ENCODE measurements around the gene CSHL1.
"Not testable (repeated sequence)": the region's sequence is repeated elsewhere in the genome, so short reads cannot be mapped to it uniquely, and the experiment has no call there.

CSHL1 gene

DNA sequence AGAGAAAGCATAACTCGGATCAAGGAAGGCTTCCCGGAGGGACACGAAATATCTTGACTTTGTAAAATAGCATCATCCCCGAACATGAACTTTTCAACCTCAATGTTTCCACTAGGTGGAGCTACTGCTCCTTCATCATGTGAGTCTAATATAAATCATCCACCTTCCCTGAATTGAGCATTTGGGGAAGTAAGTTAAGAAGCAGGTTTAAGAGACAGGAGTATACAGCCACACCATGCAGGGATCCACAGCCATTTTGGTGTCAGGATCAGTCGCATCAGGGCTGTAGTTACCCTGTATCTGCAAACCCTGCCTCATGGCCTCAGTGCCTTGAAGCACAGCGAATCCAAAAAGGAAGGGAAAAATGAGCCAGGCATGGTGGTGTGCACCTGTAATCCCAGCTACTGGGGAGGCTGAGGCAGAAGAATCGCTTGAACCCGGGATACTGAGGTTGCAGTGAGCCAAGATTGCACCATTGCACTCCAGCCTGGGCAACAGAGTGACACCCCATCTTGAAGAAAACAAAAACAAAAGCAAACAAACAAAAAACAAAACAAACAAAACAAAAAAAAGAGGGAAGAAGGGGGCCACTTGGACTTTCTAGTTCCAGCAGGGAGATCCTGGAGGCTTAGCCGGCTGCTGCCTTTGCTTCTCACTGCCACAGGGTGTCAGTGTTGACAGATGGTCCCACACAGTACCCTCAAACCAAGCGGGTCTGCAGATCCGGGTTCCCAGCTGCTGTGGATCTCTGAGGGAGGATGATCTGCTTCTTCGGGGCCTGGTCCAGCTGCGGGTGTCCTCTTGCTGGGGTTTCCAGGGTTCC, 21.8 kb downstream of the CSHL1 start:
- peak in 15 of 56 donors; percentile 3 to 25 (median 11) for DNase-seq

DNA sequence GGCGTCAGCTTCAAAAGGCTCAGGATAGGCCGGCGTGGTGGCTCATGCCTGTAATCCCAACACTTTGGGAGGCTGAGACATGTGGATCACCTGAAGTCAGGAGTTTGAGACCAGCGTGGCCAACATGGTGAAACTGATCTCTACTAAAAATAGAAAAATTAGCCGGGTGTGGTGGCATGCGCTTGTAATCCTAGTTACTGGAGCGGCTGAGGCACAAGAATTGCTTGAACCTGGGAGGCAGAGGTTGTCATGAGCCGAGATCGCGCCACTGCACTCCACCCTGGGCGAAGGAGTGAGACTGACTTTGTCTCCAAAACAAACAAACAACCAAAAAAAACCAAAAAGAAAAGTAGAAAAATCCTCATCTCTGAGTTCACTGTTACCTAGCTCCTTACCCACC, 25.9 kb downstream of the CSHL1 start:
- not testable (repeated sequence) for DNase-seq

DNA sequence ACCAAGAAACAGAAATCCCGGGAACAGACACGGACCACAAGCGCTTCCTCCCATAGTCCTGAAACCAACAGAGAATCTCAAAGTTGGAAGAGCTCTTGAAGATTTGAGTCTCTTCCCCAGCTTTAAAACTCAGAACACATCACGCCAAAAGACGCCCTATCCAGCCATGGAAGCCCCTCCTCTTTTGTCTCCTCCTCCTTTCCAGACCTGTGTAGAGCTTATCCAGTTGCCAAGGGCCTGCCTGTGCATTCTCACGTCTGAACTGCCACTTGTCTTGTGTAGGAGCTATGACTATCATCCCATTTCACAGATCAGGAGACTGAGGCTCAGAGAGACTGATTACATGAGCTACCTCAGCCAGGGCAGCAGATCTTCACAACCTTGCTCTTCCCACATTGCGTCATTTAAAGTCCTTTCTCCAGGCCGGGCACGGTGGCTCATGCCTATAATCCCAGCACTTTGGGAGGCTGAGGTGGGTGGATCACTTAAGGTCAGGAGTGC, 28.4 kb downstream of the CSHL1 start:
- not testable (repeated sequence) for DNase-seq

DNA sequence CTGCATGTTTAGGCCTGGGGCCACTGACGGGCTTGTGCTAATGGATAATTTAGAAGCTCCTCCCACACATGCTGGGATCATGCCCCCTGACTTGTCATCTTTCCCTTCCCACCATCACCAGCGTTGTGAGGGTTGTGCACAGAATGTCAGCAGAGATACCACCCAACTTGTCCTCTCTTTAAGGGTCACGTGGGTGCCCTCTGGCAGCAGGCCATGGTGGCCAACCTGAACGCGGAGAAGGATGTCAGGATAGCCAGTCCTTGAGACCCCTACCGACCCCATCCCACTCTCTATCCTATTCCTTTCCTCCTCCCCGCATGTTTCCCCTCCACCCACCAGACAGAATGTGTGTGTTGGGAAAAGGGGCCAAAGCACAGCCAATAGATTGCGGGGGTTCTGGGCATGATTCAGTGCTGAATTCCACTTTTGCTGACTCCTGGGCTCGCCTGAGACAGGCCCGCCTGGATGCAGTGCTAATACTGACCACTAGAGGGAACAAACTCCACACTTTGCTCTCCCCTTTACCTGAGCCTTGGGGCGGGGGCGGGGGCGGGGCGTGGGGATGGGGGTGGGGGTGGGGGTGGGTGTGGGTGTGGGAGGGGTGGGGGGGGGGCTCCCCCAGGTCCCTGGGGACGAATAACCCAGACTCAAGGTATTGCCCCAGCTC, 29.0 kb downstream of the CSHL1 start, which contains the start of gene GH2:
Gene GH2 (minus strand): TSS at position 10 of the 667 bp plus-strand sequence. CDS start 143 bp downstream, outside the sequence.
- DNase-seq: peak in 6 of 56 donors; percentile 0 to 33 (median 7)

DNA sequence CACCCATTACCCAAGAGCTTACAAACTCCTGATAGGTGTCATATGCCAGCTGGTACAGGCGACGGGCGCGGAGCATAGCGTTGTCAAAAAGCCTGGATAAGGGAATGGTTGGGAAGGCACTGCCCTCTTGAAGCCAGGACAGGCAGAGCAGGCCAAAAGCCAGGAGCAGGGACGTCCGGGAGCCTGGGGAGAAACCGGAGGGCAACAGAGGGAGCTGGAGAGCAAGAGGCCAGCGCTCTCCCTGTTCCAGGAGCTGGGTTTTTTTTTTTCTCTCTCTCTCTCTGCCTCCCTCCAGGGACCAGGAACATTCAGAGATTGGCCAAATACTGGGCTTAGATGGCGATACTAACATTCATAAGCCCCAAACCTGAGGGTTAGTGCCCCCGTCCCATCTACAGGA, 29.7 kb downstream of the CSHL1 start:
- DNase-seq: not testable (repeated sequence)

DNA sequence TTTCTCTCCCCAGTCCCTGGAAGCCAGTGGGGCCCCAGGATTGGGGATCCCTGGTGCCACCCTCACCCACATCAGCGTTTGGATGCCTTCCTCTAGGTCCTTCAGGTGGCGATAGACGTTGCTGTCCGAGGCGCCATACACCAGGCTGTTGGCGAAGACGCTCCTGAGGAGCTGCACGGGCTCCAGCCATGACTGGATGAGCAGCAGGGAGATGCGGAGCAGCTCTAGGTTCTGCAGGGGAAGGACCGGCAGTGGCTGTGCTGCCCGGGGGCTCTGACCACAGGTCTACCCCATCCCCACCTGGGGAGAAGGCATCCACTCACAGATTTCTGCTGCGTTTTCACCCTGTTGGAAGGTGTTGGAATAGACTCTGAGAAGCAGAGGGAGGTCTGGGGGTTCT, 30.4 kb downstream of the CSHL1 start:
- no peak for DNase-seq

DNA sequence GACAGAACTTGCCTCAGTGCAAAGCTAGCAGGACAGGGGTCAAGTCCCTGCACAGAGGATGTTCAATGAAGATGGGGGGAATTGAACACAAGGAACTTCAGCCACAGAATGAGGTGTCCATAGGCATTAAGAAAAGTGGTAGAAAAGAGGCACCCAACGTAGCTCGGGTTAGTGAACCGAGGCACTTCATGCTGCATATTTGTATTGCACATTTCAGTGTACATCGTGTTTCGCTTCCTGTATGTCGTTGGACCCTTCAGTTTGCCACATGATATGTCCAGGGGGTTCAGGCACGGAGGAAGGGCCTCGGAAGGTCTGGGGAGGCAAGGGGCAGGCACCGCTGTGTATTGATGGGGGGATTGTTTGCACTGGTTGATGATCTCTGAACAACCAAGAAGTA, 32.6 kb downstream of the CSHL1 start:
- not testable (repeated sequence) for DNase-seq

DNA sequence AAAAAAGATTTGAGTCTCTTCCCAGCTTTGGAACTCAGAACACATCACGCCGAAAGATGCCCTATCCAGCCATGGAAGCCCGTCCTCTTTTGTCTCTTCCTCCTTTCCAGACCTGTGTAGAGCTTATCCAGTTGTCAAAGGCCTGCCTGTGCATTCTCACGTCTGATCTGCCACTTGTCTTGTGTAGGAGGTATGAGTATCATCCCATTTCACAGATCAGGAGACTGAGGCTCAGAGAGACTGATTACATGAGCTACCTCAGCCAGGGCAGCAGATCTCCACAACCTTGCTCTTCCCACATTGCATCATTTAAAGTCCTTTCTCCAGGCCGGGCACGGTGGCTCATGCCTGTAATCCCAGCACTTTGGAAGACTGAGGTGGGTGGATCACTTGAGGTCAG, 36.4 kb downstream of the CSHL1 start:
- DNase-seq: not testable (repeated sequence)

DNA sequence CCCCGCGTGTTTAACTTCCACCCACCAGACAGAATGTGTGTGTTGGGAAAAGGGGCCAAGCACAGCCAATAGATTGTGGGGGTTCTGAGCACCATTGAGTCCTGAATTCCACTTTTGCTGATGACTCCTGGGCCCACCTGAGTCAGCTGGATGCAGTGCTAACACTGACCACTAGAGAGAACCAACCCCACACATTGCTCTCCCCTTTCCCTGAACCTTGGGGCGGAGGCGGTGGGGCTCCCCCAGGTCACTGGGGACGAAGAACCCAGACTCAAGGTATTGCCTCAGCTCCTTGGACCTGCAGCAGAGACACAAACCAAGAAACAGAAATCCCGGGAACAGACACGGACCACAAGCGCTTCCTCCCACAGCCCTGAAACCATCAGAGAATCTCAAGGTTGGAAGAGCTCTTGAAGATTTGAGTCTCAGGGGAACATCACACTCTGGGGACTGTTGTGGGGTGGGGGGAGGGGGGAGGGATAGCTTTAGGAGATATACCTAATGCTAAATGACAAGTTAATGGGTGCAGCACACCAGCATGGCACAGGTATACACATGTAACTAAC, 36.9 kb downstream of the CSHL1 start:
- not testable (repeated sequence) for DNase-seq

DNA sequence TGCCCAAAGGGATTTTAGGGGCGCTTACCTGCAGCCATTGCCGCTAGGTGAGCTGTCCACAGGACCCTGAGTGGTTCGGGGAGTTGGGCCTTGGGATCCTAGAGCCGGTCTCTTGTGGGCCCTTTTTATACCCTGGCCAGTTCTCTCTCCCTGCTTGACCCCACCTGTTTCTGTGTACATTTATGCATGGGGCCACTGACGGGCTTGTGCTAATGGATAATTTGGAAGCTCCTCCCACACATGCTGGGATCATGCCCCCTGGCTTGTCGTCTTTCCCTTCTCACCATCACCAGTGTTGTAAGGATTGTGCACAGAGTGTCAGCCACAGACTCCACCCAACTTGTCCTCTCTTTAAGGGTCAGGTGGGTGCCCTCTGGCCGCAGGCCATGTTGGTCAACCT, 37.5 kb downstream of the CSHL1 start, which contains the start of gene CSH2:
Gene CSH2 (minus strand): TSS at position 101 of the 400 bp plus-strand sequence. CDS start 63 bp downstream, at position 38.
- not testable (repeated sequence) for DNase-seq

DNA sequence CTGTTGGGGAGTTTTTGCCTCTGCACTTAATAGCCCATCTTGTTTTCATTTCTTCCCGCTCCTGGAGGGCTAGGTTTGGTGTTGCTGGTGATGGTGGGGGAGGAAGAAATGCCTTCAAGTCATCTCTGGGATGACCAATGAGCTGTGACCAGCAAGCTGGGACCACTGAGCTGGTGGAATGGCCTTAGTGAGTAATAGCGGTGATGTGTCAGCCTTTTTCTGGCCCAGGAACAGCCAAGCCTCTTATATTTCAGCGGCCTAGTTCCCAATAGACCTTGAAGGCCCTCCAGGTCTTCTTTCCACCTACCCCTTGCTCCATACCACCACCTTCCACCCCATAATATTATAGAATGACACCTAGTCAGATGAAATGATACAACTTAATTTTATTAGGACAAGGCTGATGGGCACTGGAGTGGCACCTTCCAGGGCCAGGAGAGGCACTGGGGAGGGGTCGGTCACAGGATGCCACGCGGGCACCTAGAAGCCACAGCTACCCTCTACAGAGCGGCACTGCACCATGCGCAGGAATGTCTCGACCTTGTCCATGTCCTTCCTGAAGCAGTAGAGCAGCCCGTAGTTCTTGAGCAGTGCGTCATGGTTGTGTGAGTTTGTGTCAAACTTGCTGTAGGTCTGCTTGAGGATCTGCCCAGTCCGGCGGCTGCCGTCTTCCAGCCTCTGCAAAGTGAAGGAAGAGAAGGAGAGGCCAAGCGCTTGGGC, 39.3 kb downstream of the CSHL1 start:
- DNase-seq: not testable (repeated sequence)

DNA sequence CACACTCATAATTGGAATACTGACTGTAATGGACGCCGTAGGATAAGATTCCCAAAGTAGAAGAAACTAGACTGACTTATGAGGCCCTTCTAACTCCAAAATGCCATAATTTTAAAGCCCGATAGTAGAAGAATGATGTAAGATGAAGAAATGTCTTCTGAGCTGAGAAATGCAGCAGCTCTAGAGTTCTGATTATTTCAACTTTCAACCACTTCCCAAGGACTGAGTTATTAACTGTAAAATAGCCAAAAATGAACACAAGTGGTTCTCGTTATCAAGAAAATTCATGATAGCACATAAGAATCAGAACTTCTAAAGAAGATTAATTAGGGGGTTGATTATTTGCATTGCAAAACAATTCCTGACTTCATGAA, 40.8 kb downstream of the CSHL1 start:
- DNase-seq: not testable (repeated sequence)

DNA sequence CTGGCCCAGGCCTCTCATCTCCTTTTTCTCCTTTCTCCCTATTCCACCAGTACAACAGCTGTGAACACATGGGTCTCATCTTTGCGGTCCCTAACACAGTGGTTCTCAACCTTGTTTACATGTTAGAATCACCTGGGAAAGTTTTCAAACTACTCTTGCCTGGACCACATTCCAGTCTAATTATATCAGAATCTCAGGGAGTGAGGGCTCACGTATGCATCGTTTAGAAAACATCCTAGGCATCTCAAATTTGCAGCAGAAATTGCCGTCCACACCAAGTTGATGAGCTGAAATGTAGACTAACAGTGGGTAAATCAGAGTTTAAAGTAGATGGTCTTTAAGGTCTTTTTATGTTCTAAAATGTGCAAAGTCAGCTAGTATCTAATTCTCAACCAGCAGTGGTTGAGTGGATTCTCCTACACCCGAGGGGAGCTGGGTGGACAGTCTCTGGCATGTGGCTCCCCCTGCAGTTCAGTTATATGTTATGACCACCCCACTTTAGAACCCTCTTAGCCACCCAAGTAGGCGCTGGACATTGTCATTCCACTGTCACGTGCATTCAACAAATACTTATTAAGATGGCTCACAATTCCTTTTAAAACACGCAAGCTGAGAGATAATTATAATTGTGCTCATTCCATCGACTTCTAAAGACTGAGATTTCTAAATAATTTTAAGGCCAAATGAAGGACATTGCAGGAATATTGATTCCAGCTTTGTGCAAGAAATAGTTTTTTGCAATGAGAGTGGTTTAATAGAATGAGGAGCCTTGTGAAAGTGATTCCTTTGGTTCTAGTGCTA, 41.4 kb downstream of the CSHL1 start:
- DNase-seq: not testable (repeated sequence)

DNA sequence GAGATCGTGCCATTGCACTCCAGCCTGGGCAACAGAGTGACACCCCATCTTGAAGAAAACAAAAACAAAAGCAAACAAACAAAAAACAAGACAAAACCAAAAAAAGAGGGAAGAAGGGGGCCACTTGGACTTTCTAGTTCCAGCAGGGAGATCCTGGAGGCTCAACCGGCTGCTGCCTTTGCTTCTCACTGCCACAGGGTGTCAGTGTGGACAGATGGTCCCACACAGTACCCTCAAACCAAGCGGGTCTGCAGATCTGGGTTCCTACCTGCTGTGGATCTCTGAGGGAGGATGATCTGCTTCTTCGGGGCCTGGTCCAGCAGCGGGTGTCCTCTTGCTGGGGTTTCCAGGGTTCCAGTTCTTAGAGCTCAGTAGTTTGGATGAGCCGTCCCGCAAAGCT, 44.4 kb downstream of the CSHL1 start:
- DNase-seq: not testable (repeated sequence)
